GM19238 (cell line): ENCODE results near the gene TNFRSF19.
A peak's percentile ranks its signal among the peaks of the same experiment; 100 is the strongest.

Source experiments
- DNase-seq: peaks from one replicate; pipeline ENCODE4 v3.0.0; 2011; ENCODE audit warnings: low spot score; ENCODE audit not compliant: insufficient read length

Gene TNFRSF19

DNA sequence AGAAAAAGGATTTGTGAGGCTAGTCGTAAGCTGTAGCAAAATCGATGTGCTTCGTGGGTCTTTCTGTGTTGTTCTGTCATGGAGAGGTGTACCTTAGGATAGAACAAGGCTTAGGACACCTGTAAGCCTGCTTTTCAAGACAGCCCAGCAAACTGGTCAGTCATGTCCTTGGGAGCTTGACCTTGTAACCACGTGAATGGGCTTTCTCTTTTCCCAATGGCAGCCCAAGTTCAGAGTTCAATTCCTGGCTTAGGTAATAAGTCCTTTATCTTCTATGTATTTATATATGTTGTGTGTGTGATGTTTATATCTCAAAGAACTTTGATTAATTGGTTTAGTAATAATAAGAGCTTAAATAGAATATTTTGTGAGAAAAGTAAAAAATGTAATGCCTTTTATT, 112.9 kb downstream of the TNFRSF19 start:
- DNase-seq = no peak

GRCh38 chr13:23684647-23685046, 114.4 kb downstream of the TNFRSF19 start:
- DNase-seq = no peak

- no peak for DNase-seq
These were observed 115.2 kb downstream of the TNFRSF19 start for GRCh38 chr13:23685416-23685815.

DNA sequence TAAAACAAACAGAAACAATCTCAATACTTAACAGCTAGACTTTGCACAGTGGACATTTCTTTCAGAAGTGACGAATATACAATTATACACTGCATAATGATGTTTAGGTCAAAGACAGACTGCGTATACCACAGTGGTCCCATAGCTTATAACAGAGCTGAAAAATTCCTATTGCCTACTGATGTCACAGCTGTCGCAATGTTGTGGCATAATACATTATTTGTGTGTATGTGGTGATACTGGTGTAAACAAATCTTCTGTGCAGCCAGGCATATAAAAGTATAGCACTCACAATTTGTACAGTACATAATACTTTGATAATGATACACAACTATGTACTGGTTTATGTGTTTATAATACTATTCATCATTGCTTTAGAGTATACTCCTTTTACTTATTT, 116.7 kb downstream of the TNFRSF19 start:
- no peak for DNase-seq

DNA sequence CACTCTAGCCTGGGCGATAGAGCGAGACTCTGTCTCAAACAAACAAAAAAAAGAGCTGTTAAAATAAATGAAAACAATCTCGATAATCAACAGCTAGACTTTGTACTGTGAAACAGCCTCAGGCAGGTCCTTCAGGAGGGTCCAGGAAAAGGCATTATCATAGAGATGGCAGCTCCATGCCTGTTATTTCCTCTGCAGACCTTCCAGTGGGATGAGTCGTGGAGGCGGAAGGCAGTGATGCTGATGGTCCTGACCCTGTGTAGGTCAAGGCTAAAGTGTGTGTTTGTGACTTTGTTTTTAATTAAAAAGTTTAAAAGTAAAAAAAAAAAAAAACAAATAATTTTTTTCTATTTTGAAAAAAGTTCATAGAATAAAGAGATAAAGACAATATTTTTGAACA, 117.4 kb downstream of the TNFRSF19 start:
- DNase-seq = no peak

DNA sequence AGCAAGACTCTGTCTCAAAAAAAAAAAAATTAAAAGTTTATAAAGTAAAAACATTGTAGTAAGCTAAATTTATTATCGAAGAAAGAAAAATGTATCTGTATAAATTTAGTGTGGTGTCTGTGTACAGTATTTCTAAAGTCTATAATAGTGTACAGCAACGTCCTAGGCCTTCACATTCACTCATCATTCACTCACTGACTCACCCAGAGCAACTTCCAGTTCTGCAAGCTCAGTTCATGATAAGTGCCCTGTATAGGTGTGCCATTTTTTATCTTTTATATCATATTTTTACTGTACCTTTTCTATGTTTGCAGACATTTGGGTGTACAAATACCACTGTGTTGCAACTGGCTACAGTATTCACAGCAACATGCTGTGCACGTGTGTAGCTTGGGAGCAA, 118.1 kb downstream of the TNFRSF19 start:
- DNase-seq = no peak

- DNase-seq = no peak
These were observed 120.5 kb downstream of the TNFRSF19 start for GRCh38 chr13:23690668-23691067.

DNA sequence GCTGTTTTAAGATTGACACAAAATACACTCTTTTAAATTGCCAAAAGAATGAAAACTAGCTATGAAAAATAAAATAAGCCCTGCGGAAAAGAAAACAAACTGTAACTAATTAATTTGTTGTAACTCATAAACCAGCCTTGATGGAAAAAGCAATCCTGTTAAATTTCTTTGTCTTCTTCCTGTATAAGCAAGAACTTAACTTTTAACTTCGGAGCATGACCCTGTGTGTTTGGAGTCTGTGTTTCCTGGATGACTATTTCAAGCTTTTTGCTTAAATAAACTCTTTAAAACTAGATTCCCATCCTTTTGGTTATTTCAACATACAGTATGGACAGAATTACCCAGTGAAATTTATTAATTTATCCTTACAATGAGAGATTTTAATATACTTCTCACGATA, 122.6 kb downstream of the TNFRSF19 start:
- DNase-seq = no peak

GRCh38 chr13:23695196-23695595, 125.0 kb downstream of the TNFRSF19 start:
- DNase-seq = no peak

DNA sequence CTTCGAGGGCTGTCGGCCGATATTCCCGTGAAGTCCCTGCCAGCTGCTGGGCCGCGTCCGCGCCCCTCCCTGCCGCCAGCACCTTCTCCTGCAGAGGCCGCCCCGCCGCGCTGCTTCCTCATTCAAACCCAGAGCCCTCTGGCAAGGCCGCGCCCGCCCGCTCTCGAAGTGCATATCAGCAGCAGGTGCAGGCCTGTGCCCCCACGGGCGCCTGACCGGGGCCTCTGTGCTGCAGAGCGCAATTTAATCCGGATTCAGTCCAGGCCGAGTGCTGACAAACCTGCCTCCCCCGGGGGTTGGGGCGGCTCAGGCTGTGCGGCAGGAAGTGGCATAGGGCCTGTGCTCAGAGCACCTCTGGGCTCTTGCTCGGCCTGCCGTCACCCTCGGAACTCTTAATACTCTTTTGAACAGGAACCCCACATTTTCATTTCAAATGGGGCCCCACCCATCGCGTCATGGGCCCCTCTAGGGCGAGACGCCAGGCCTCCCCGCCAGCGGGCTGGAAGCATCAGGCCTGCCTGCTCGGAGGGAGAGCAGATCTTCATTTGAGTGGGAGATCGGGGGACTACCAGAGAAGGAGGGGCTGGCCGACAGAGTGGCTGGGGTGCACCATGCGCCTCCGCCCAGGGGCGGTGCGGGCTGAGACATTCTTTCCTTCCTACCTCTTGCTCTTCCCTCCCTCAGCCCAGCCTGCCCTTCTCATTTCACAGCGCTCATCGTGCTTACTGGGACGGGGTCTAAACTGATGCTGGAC, 125.7 kb downstream of the TNFRSF19 start:
- DNase-seq = peak; percentile 75

DNA sequence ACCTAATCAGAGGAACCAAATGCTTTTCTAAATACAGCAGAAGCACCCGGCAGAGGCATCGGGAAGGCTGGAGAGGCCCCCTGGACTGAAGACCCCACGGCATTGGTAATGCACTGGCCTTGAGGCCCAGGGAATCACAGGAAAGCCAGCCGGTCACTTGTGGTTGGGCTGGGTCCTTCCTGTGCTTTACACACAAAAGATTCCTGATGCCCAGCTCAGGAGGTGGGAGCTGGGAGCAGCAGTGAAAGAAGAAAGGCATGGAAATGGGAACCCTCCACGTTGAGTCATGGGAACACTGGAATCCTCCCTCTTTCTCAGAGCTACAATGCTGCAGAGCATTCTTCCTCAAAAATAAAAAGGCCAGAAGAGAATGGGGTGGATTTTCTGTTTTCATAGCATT, 126.4 kb downstream of the TNFRSF19 start:
- DNase-seq = no peak

DNA sequence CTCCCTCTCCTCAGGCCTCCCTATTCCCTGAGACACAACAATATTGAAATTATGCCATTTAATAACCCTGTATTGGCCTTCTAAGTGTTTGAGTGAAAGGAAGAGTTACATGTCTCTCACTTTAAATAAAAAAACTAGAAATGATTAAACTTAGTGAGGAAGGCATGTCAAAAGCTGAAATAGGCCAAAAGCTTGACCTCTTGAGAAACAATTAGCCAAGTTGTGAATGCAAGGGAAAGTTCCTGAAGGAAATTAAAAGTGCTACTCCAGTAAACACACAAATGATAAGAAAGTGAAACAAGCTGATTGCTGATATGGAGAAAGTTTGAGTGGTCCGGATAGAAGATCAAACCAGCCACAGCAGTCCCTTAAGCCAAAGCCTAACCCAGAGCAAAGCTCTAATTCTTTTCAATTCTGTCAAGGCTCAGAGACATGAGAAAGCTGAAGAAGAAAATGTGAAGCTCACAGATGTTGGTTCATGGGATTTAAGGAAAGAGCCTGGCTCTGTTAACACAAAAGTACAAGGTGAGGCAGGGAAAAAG, 127.6 kb downstream of the TNFRSF19 start:
- DNase-seq = no peak

DNA sequence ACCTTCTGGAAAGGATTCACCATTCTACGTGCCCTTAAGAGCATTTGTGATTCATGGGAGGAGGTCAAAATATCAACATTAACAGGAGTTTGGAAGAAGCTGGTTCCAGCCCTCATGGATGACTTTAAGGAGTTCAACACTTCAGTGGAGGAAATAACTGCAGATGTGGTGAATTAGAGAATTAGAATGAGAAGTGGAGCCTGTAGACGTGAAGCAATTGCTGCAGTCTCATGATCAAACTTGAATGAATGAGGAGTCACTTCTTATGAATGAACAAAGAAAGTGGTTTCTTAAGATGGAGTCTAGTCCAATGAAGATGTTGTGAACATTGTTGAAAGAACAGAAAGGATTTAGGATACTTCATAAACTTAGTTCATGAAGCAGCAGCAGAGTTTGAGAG, 129.1 kb downstream of the TNFRSF19 start:
- DNase-seq = no peak

DNA sequence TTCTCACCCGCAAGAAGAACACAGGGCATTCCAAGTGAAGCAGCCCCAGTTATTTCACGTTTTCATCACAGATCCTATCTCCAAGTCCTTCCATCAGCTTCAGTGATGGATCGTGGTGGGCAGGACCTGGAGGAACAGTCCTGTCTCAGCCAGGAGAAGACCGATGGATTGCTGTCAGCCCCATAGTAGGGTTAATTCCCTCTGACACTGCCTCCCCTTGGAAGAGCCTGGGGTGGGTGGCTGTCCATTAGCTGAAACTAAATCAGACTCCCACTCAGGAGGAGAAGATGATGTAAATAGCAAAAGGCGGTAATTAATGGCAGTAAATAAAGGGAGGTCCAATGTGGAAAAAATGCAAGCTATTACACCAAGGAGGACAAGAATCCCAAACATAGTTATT, 131.0 kb downstream of the TNFRSF19 start:
- DNase-seq = no peak

- no peak for DNase-seq
These were observed 131.4 kb downstream of the TNFRSF19 start for GRCh38 chr13:23701636-23702035.

DNA sequence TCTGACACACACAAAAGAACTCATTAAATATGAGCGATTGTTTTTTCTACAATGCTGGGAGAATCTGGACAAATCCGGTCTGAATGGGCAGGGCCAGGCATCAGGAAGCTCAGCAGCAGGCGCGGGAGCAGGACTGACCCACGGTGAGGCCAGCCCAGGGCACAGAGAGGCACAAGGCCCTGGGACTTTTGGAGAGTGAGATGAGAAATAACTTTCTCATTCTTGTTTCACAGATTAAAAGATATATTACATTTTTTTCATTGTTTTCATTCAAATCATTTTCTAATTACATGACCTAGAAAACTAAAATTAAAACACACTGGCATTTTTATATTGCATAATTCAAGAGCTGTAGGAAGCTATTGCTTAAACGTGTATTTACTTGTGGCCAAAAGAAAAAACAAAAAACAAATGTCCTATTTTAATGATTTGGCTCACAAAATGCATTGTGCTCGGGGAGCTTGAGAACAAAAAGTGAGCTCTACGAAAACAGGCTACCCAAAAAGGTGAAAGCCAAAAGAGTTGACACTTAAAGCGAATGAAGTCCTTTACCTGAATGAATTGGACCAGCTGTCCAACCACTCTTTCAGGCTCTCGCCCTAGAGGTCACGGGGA, 133.1 kb downstream of the TNFRSF19 start:
- no peak for DNase-seq

- no peak for DNase-seq
These were observed 135.4 kb downstream of the TNFRSF19 start for GRCh38 chr13:23705583-23705982.

DNA sequence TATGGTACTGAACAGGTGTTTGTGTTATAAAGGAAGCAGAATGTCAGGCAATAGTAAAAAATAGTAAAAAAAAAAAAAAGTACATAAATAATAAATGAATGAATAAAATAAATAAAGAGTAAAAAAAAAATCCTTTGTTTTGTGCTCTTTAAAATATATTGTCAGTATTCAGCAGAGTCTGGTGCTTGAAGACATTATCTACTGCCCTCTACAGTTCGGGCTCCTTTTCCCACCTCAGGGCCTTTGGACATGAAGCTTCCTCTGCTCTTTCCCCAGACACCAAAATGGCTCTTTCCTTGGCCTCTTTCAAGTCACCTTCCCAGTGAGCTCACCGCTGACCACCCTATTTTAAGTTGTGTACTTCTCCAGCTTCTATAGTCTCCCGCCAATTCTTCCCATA, 137.5 kb downstream of the TNFRSF19 start:
- DNase-seq = no peak

GRCh38 chr13:23709536-23709935, 139.3 kb downstream of the TNFRSF19 start:
- DNase-seq = no peak

GRCh38 chr13:23710366-23710765, 140.2 kb downstream of the TNFRSF19 start:
- DNase-seq = no peak

GRCh38 chr13:23711355-23711754, 141.1 kb downstream of the TNFRSF19 start:
- no peak for DNase-seq

- DNase-seq = no peak
These were observed 144.5 kb downstream of the TNFRSF19 start for GRCh38 chr13:23714672-23715071.
